Spinal cord (tissue), 10 donors: Measurements from ENCODE around the gene STARD8. TPM values are rescaled to one million over a fixed set of nuclear protein-coding genes. Genes with fewer than 3 reads are reported as not detected.

ENCODE experiments used
- DNase-seq, 6 donors: peaks; one replicate each; pipeline versions ENCODE4 v3.0.0 to v3.0.0-alpha.2; 2013 to 2015; ENCODE audit warnings: low spot score in 6 of 6, low read depth in 4 of 6
- H3K27ac ChIP-seq: one replicate; pipeline ENCODE4 v1.5.1; 2013; ENCODE audit warnings: low read depth, low read length, control low read depth
- H3K27me3 ChIP-seq: one replicate; pipeline ENCODE4 v1.6.1; 2013; ENCODE audit warnings: low read length; ENCODE audit not compliant: control insufficient read depth, insufficient read depth
- H3K36me3 ChIP-seq: one replicate; pipeline ENCODE4 v1.6.1; 2013; ENCODE audit warnings: low read length; ENCODE audit not compliant: control insufficient read depth, insufficient read depth
- H3K4me1 ChIP-seq: one replicate; pipeline ENCODE4 v1.6.1; 2013; ENCODE audit warnings: low read length; ENCODE audit not compliant: control insufficient read depth, insufficient read depth
- H3K4me3 ChIP-seq: one replicate; pipeline ENCODE4 v1.5.1; 2013; ENCODE audit warnings: low read depth, low read length, control low read depth
- H3K9me3 ChIP-seq: one replicate; pipeline ENCODE4 v1.6.1; 2013; ENCODE audit warnings: low read length; ENCODE audit not compliant: control insufficient read depth, insufficient read depth
- WGBS: methylation state at CpG from one replicate; pipeline ENCODE4 v1.1.5; 2013; ENCODE audit warnings: missing lambda C conversion rate; ENCODE audit not compliant: insufficient coverage; 5-methylcytosine and 5-hydroxymethylcytosine counted together
- polyA plus RNA-seq, 2 donors: library from polyadenylated mRNA; unstranded; fragments of 120-200 nt; gene quantifications; one replicate each; pipeline ENCODE4 v1.2.1, GENCODE V29; 2013; ENCODE audit not compliant: insufficient read length in 2 of 2
- total RNA-seq, 2 donors: library from RNA; depleted of rRNA in 1 of 2; stranded (reverse); fragments of 120-200 nt in 1 of 2; fragments of >200 nt in 1 of 2; gene quantifications; one replicate each; pipeline versions ENCODE4 v1.2.3 to v1.2.4, GENCODE V29; 2013 to 2014
- donor health status: healthy.

The STARD8 gene
- total and polyA plus RNA-seq, 4 donors: 6.8 to 9.3 (median 8.6) TPM

- Histone ChIP-seq H3K27ac (no peak overlapping the region), H3K27me3 (no peaks in the 10 kb centered on the region), H3K36me3 (no peaks in the 10 kb centered on the region), H3K4me3 (no peak overlapping the region), H3K9me3 (no peaks in the 10 kb centered on the region), H3K4me1 (no peaks in the 10 kb centered on the region)
- no CpG with 5 or more reads among the region's 2 CpGs for WGBS
- no peak for DNase-seq
Measured at GRCh38 chrX:68633981-68634380, 13.5 kb upstream of the STARD8 start.

- Histone ChIP-seq H3K27ac (no peak overlapping the region), H3K36me3 (no peaks in the 10 kb centered on the region), H3K27me3 (no peaks in the 10 kb centered on the region), H3K4me3 (no peak overlapping the region), H3K4me1 (no peaks in the 10 kb centered on the region), H3K9me3 (no peaks in the 10 kb centered on the region)
- no peak for DNase-seq
- WGBS: 40% methylated on average over 1 of the region's 2 CpGs
Measured at GRCh38 chrX:68634649-68635227, 12.7 kb upstream of the STARD8 start.

GRCh38 chrX:68640661-68641060 lies 6.8 kb upstream of the STARD8 start:
- H3K4me1 ChIP-seq: no peaks in the 10 kb centered on the region
- H3K27ac ChIP-seq: no peak overlapping the region
- WGBS: no CpG with 5 or more reads among the region's 2 CpGs
- no peak for DNase-seq
- H3K36me3 ChIP-seq: no peaks in the 10 kb centered on the region
- no peak overlapping the region for H3K4me3 ChIP-seq
- no peaks in the 10 kb centered on the region for H3K27me3 ChIP-seq
- no peaks in the 10 kb centered on the region for H3K9me3 ChIP-seq

DNA sequence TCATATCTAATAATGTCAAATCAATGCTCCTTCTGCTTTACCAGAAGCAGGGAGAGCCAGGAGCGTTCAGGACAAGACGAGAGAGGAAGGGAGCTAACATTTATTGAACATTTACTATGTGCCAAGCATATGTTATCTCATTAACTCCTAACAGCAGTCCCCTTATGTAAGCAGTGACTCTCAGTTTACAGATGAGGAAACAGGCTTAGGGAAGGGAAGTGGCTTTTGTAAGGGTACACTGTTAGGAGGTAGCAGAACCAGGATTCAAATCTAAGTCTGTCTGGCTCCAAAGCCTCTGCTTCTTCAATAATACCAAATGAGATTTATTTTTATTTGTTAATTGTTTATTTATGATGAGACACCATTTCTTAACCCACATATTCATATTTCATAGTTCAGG lies 2.6 kb upstream of the STARD8 start:
- H3K9me3 ChIP-seq: no peaks in the 10 kb centered on the region
- H3K27me3 ChIP-seq: peaks cover 3% of the 10 kb centered on the region
- peaks cover 9% of the 10 kb centered on the region for H3K4me1 ChIP-seq
- DNase-seq: no peak
- no peaks in the 10 kb centered on the region for H3K36me3 ChIP-seq
- no peak overlapping the region for H3K4me3 ChIP-seq
- no peak overlapping the region for H3K27ac ChIP-seq
- no CpG with 5 or more reads among the region's 2 CpGs for WGBS

- DNase-seq: peak in 1 of 6 donors; percentile 15
- Histone ChIP-seq H3K9me3 (no peaks in the 10 kb centered on the region), H3K27me3 (peaks cover 3% of the 10 kb centered on the region), H3K4me3 (no peak overlapping the region), H3K4me1 (peaks cover 9% of the 10 kb centered on the region), H3K27ac (no peak overlapping the region), H3K36me3 (no peaks in the 10 kb centered on the region)
- 85% methylated on average over 1 of the region's 1 CpG for WGBS
Measured at GRCh38 chrX:68646421-68646820, 1.0 kb upstream of the STARD8 start.

DNA sequence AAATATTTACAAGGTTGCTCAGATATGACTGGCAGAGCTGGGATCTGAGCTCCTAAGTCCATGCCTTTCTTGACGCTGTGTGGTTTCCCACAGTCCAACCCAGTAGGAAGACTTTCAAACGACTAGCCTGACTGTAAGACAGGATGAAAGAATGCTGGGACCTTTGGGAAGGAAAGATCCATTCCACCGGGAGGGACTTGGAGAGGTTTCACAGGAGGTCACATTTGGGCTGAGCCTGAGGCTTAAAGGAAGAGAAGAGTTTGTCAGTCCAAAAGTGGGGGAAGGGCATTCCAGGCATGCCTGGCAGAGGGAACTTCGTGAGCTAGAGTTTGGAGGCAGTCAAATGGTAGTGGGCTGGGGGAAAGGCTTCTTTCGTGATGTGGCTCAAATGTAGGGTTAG lies 1.5 kb downstream of the STARD8 start:
- Histone ChIP-seq H3K4me1 (peaks cover 9% of the 10 kb centered on the region), H3K36me3 (no peaks in the 10 kb centered on the region), H3K9me3 (no peaks in the 10 kb centered on the region), H3K27ac (peak overlapping the region; percentile 57), H3K27me3 (peaks cover 3% of the 10 kb centered on the region), H3K4me3 (no peak overlapping the region)
- WGBS: 46% methylated on average over 5 of the region's 5 CpGs
- no peak for DNase-seq

GRCh38 chrX:68650491-68650890 lies 3.0 kb downstream of the STARD8 start:
- no peaks in the 10 kb centered on the region for H3K9me3 ChIP-seq
- H3K36me3 ChIP-seq: no peaks in the 10 kb centered on the region
- 81% methylated on average over 2 of the region's 3 CpGs for WGBS
- no peak overlapping the region for H3K27ac ChIP-seq
- H3K4me1 ChIP-seq: peaks cover 9% of the 10 kb centered on the region
- peaks cover 3% of the 10 kb centered on the region for H3K27me3 ChIP-seq
- H3K4me3 ChIP-seq: no peak overlapping the region
- no peak for DNase-seq

- peaks cover 3% of the 10 kb centered on the region for H3K27me3 ChIP-seq
- no peaks in the 10 kb centered on the region for H3K9me3 ChIP-seq
- no peak overlapping the region for H3K4me3 ChIP-seq
- 88% methylated on average over 5 of the region's 7 CpGs for WGBS
- H3K36me3 ChIP-seq: no peaks in the 10 kb centered on the region
- no peak overlapping the region for H3K27ac ChIP-seq
- DNase-seq: no peak
- peaks cover 9% of the 10 kb centered on the region for H3K4me1 ChIP-seq
Measured at GRCh38 chrX:68651110-68651509, 3.6 kb downstream of the STARD8 start.

GRCh38 chrX:68652326-68653170 lies 5.1 kb downstream of the STARD8 start:
- Histone ChIP-seq H3K27ac (no peak overlapping the region), H3K4me3 (no peak overlapping the region), H3K9me3 (no peaks in the 10 kb centered on the region), H3K36me3 (no peaks in the 10 kb centered on the region), H3K27me3 (peaks cover 3% of the 10 kb centered on the region), H3K4me1 (peaks cover 3% of the 10 kb centered on the region)
- DNase-seq: peak in 1 of 6 donors; percentile 73
- WGBS: 80% methylated on average over 6 of the region's 6 CpGs

DNA sequence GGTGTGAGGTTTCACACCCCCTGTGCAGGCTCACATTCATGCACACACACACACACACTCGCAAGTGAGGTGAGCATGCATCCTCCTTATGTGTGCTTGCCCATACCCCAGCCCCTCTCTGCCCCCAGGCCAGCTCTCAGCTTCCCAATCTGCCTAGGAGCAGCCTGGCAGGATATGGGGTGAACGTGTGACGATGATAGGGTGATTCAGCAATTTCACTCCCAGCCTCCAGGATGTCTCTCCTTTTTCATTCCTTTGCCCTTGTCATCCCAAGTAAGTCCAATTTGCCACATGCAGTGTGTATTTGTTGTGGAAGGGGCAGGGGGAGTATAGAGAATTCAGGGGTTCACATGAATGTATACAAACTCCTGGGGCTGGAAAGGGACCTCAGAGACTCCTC lies 7.2 kb downstream of the STARD8 start:
- Histone ChIP-seq H3K36me3 (no peaks in the 10 kb centered on the region), H3K4me3 (no peak overlapping the region), H3K27me3 (no peaks in the 10 kb centered on the region), H3K27ac (no peak overlapping the region), H3K4me1 (no peaks in the 10 kb centered on the region), H3K9me3 (no peaks in the 10 kb centered on the region)
- 20% methylated on average over 1 of the region's 3 CpGs for WGBS
- no peak for DNase-seq
